Measurements from ENCODE around the gene KIAA1755. TPM values are rescaled to one million over a fixed set of nuclear protein-coding genes. Genes with fewer than 3 reads are reported as not detected.

KIAA1755 gene
- polyA plus RNA-seq, 1 of the 3 experiments (the other 2 are of a cell fraction), result 0.54 TPM

- no peak for TF ChIP-seq CTCF (IDR thresholded peaks at IDR 0.05)
- TF ChIP-seq RXRA (IDR thresholded peaks at IDR 0.05; ENCODE audit: borderline replicate concordance, low read depth), result no peak
These were observed 17.6 kb upstream of the KIAA1755 start (continued) for GRCh38 chr20:38278131-38278530.

GRCh38 chr20:38277691-38278090 lies 17.2 kb upstream of the KIAA1755 start:
- H2AFZ ChIP-seq (ENCODE audit: low read depth), result no peak overlapping the region
- 94% methylated on average over 2 of the region's 2 CpGs for WGBS (ENCODE audit: low lambda C conversion rate)
- no peak for DNase-seq

GRCh38 chr20:38277285-38277684 lies 16.8 kb upstream of the KIAA1755 start:
- Histone ChIP-seq H3K79me2 (ENCODE audit: insufficient read depth) (no peaks in the 10 kb centered on the region), H3K9me3 (no peaks in the 10 kb centered on the region), H2AFZ (ENCODE audit: low read depth) (no peak overlapping the region), H3K36me3 (replicated peaks in 1 of 2; ENCODE audit: control insufficient read depth in 1 of 2, insufficient read depth in 2 of 2, low read length in 1 of 2) (no peaks in the 10 kb centered on the region), H3K4me3 (ENCODE audit: low read depth in 2 of 2, low read length in 1 of 2) (no peak overlapping the region), H3K9me2 (no peaks in the 10 kb centered on the region), H3K27ac (ENCODE audit: low read depth in 2 of 2, low read length in 1 of 2) (no peak overlapping the region), H3K4me1 (ENCODE audit: control insufficient read depth in 1 of 2, insufficient read depth in 2 of 2, low read depth in 1 of 2, low read length in 1 of 2) (peaks cover 0 to 13% of the 10 kb centered on the region in 2 experiments; a peak in 2 of 4 replicates), H3F3A (replicated peaks; ENCODE audit: insufficient read depth) (peaks cover 35% of the 10 kb centered on the region), H3K9ac (no peak overlapping the region), H3K27me3 (ENCODE audit: insufficient read depth) (no peaks in the 10 kb centered on the region), H4K20me1 (ENCODE audit: insufficient read depth) (no peaks in the 10 kb centered on the region), H3K4me2 (no peak overlapping the region)
- no peak for TF ChIP-seq RCOR1 (IDR thresholded peaks at IDR 0.05; ENCODE audit: low read length)
- TF ChIP-seq RXRA (IDR thresholded peaks at IDR 0.05; ENCODE audit: borderline replicate concordance, low read depth), result no peak
- TF ChIP-seq MAX (IDR thresholded peaks at IDR 0.05; ENCODE audit: low read depth), result no peak
- TF ChIP-seq ZBTB33 (IDR thresholded peaks at IDR 0.05; ENCODE audit: borderline replicate concordance, low read depth), result no peak
- TF ChIP-seq FOXM1 (IDR thresholded peaks at IDR 0.05; ENCODE audit: low read depth), result no peak
- no peak for TF ChIP-seq CHD2 (IDR thresholded peaks at IDR 0.05; ENCODE audit: low read length, partially characterized antibody)
- no peak for DNase-seq
- 94% methylated on average over 5 of the region's 5 CpGs for WGBS (ENCODE audit: low lambda C conversion rate)
- POLR2A ChIA-PET, result no interaction called here
- CTCF ChIA-PET, result interaction anchor here (1.2 to 1.6 kb wide), 3 partner anchors 18 to 48 kb away, joined by 3 read pairs; no protein-coding TSS in a partner anchor

More at GRCh38 chr20:38277691-38278090, 17.2 kb upstream of the KIAA1755 start:
- H3K9me3 ChIP-seq, result no peaks in the 10 kb centered on the region
- no peaks in the 10 kb centered on the region for H3K27me3 ChIP-seq (ENCODE audit: insufficient read depth)
- H3K36me3 ChIP-seq (replicated peaks in 1 of 2; ENCODE audit: control insufficient read depth in 1 of 2, insufficient read depth in 2 of 2, low read length in 1 of 2), result no peaks in the 10 kb centered on the region
- ChIA-PET POLR2A (no interaction called here), CTCF (interaction anchor here (1.4 kb wide), 1 partner anchor 48 kb away, joined by 3 read pairs; no protein-coding TSS in a partner anchor)
- H3K4me1 ChIP-seq (ENCODE audit: control insufficient read depth in 1 of 2, insufficient read depth in 2 of 2, low read depth in 1 of 2, low read length in 1 of 2), result peaks cover 0 to 9% of the 10 kb centered on the region in 2 experiments; a peak in 1 of 4 replicates
- H3F3A ChIP-seq (replicated peaks; ENCODE audit: insufficient read depth), result peaks cover 35% of the 10 kb centered on the region
- no peaks in the 10 kb centered on the region for H4K20me1 ChIP-seq (ENCODE audit: insufficient read depth)
- H3K9ac ChIP-seq, result no peak overlapping the region
- no peak for TF ChIP-seq RXRA (IDR thresholded peaks at IDR 0.05; ENCODE audit: borderline replicate concordance, low read depth)
- TF ChIP-seq PBX3 (IDR thresholded peaks at IDR 0.05), result no peak
- no peak for TF ChIP-seq MAX (IDR thresholded peaks at IDR 0.05; ENCODE audit: low read depth)
- no peak for TF ChIP-seq FOXM1 (IDR thresholded peaks at IDR 0.05; ENCODE audit: low read depth)
- TF ChIP-seq JUND (IDR thresholded peaks at IDR 0.05), result no peak
- TF ChIP-seq TEAD4 (IDR thresholded peaks at IDR 0.05; ENCODE audit: borderline replicate concordance, insufficient read depth), result no peak
- no peak for TF ChIP-seq YY1 (IDR thresholded peaks at IDR 0.05; ENCODE audit: low read depth)
- TF ChIP-seq MEF2A (IDR thresholded peaks at IDR 0.05; ENCODE audit: borderline replicate concordance, low read depth), result no peak
- no peak for TF ChIP-seq EZH2phosphoT487 (IDR thresholded peaks at IDR 0.05; ENCODE audit: borderline replicate concordance, low read depth)
- no peak for TF ChIP-seq NFIC (IDR thresholded peaks at IDR 0.05; ENCODE audit: borderline replicate concordance)
- no peak for TF ChIP-seq FOXJ3 (CRISPR knock-in tag; IDR thresholded peaks at IDR 0.05)
- TF ChIP-seq MXI1 (IDR thresholded peaks at IDR 0.05; ENCODE audit: low read depth, low read length), result no peak
- no peak overlapping the region for H3K27ac ChIP-seq (ENCODE audit: low read depth in 2 of 2, low read length in 1 of 2)
- H3K4me2 ChIP-seq, result no peak overlapping the region
- no peak overlapping the region for H3K4me3 ChIP-seq (ENCODE audit: low read depth in 2 of 2, low read length in 1 of 2)
- H3K9me2 ChIP-seq, result no peaks in the 10 kb centered on the region
- H3K79me2 ChIP-seq (ENCODE audit: insufficient read depth), result no peaks in the 10 kb centered on the region

All from SK-N-SH (cell line).